Tibial nerve (tissue), 4 donors: Measurements from ENCODE around the gene STARD13. TPM values are rescaled to one million over a fixed set of nuclear protein-coding genes. Genes with fewer than 3 reads are reported as not detected.

Source experiments
- DNase-seq, 2 donors: peaks; one replicate each; pipeline ENCODE4 v3.0.0-alpha.2; 2019; ENCODE audit warnings: low spot score in 2 of 2
- H3K27ac ChIP-seq, 4 donors: fragments of 200-600 bp; sonication (generic) in 3 of 4; one replicate each; pipeline ENCODE4 v1.5.1; 2017 to 2019; ENCODE audit warnings: mild to moderate bottlenecking in 1 of 4
- H3K27me3 ChIP-seq, 2 donors: fragments of 200-600 bp; sonication (generic) in 1 of 2; one replicate each; pipeline versions ENCODE4 v1.5.1 to v1.6.0; 2017 to 2019
- H3K36me3 ChIP-seq, 3 donors: fragments of 200-600 bp; sonication (generic); one replicate each; pipeline ENCODE4 v1.5.1; 2018 to 2019
- H3K4me1 ChIP-seq, 4 donors: fragments of 200-600 bp; sonication (generic) in 3 of 4; one replicate each; pipeline ENCODE4 v1.5.1; 2017 to 2019
- H3K4me3 ChIP-seq, 4 donors: fragments of 200-600 bp; sonication (generic) in 3 of 4; one replicate each; pipeline ENCODE4 v1.5.1; 2017 to 2019; ENCODE audit warnings: mild to moderate bottlenecking in 1 of 4, moderate library complexity in 1 of 4
- H3K9me3 ChIP-seq, 4 donors: fragments of 200-600 bp; sonication (generic) in 3 of 4; one replicate each; pipeline ENCODE4 v1.5.1; 2017 to 2019
- EP300 ChIP-seq, 2 donors: sonication (generic); formaldehyde crosslinking; IDR thresholded peaks; one replicate each; pipeline ENCODE4 v1.6.1; 2017; ENCODE audit warnings: antibody characterized with exemption in 2 of 2, mild to moderate bottlenecking in 1 of 2
- POLR2A ChIP-seq, 2 donors: fragments of 450-650 bp; IDR thresholded peaks; one replicate each; pipeline ENCODE4 v1.6.1; 2017; ENCODE audit warnings: antibody characterized with exemption in 2 of 2, mild to moderate bottlenecking in 2 of 2, moderate library complexity in 2 of 2
- WGBS, 2 donors: methylation state at CpG; one replicate each; pipeline ENCODE4 v1.1.5; 2018; 5-methylcytosine and 5-hydroxymethylcytosine counted together
- total RNA-seq, 4 donors: library from RNA; depleted of rRNA; stranded (reverse); fragments of >200 nt; gene quantifications; one replicate each; pipeline ENCODE4 v1.1.0, GENCODE V29; 2016
- TF ChIP-seq, protein P1 (sequence below), 5 experiments: fragments of 200-600 bp in 3 of 5; fragments of 450-650 bp in 2 of 5; sonication (generic) in 3 of 5; IDR thresholded peaks; one replicate each; pipeline ENCODE4 v1.5.1; 2016 to 2019; ENCODE audit warnings: antibody characterized with exemption in 5 of 5, mild to moderate bottlenecking in 3 of 5, moderate library complexity in 2 of 5

The STARD13 gene
- total RNA-seq, 4 donors from 2014 or later, result 52.7 to 125 (median 80.0) TPM

DNA sequence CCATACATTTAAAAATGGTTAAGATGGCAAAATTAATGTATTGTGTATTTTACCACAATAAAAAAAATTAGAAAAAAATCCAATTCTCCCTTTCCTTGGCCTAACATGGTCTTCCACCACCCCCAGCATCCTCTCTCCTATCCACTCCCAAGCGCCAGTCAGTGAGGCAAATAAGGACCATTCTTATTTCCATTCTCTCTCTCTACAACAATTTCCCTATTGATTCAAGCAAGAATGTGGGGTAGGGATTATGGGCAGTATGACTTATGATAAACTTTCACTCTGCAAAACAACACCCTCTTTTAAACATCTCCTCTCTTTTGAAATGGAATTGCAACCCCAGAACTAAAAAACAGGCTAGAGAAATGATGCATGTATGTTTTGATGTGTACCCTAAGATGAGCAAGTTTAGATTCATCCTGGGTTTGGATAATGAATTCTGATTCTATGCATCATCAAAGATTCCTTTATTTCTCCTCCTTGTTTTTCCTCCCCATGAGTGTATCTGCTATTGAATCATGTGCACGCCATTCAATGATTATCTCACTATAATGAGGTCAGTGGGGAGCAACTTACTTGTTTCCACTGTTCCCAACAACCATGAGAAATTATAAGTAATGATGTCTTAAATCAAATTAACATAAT is 3.5 kb downstream of the STARD13 start:
- Histone ChIP-seq H3K4me3 (peak overlapping the region in 2 of 4 donors; percentile 73 to 86), H3K9me3 (no peaks in the 10 kb centered on the region), H3K27me3 (no peaks in the 10 kb centered on the region), H3K4me1 (peaks cover 0 to 72% (median 29%) of the 10 kb centered on the region in 4 donors), H3K27ac (peak overlapping the region; percentile 91 to 97 (median 96)), H3K36me3 (no peaks in the 10 kb centered on the region)
- WGBS, 2 donors, result 44 to 46% methylated on average over 2 of the region's 2 CpGs
- DNase-seq, result no peak
- TF ChIP-seq EP300 (IDR thresholded peaks at IDR 0.05), result peak in 1 of 2 donors; percentile 60
- TF ChIP-seq, protein P1, sequence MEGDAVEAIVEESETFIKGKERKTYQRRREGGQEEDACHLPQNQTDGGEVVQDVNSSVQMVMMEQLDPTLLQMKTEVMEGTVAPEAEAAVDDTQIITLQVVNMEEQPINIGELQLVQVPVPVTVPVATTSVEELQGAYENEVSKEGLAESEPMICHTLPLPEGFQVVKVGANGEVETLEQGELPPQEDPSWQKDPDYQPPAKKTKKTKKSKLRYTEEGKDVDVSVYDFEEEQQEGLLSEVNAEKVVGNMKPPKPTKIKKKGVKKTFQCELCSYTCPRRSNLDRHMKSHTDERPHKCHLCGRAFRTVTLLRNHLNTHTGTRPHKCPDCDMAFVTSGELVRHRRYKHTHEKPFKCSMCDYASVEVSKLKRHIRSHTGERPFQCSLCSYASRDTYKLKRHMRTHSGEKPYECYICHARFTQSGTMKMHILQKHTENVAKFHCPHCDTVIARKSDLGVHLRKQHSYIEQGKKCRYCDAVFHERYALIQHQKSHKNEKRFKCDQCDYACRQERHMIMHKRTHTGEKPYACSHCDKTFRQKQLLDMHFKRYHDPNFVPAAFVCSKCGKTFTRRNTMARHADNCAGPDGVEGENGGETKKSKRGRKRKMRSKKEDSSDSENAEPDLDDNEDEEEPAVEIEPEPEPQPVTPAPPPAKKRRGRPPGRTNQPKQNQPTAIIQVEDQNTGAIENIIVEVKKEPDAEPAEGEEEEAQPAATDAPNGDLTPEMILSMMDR (IDR thresholded peaks at IDR 0.05), result no peak

DNA sequence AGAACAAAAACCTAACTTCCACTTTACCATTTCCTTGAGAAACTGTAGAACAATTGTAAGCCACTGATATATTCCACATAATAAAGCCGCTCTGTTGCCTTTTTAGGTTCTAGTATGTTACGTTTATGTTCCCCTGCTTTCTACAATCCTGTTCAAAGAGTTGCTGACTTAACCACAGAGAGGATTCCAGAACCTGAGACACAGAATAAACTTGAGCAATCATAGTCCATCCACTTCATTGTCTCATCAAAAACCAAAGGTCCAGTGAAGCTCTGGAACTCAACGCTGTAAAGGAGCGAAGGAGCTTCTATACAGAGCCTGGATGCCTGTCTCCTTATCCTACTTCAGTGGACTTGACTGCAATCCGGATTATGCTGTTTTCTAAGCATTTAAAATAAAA is 4.6 kb downstream of the STARD13 start:
- peak overlapping the region in 1 of 4 donors; percentile 73 for H3K4me3 ChIP-seq
- 67 to 74% methylated on average over 5 of the region's 5 CpGs for WGBS, 2 donors
- H3K27ac ChIP-seq, result peak overlapping the region; percentile 6 to 97 (median 72)
- H3K27me3 ChIP-seq, result no peaks in the 10 kb centered on the region
- no peaks in the 10 kb centered on the region for H3K36me3 ChIP-seq
- no peak for DNase-seq
- no peaks in the 10 kb centered on the region for H3K9me3 ChIP-seq
- no peak for TF ChIP-seq EP300 (IDR thresholded peaks at IDR 0.05)
- TF ChIP-seq, protein P1 (IDR thresholded peaks at IDR 0.05), result no peak
- no peak for TF ChIP-seq POLR2A (IDR thresholded peaks at IDR 0.05)
- peaks cover 0 to 72% (median 30%) of the 10 kb centered on the region in 4 donors for H3K4me1 ChIP-seq

DNA sequence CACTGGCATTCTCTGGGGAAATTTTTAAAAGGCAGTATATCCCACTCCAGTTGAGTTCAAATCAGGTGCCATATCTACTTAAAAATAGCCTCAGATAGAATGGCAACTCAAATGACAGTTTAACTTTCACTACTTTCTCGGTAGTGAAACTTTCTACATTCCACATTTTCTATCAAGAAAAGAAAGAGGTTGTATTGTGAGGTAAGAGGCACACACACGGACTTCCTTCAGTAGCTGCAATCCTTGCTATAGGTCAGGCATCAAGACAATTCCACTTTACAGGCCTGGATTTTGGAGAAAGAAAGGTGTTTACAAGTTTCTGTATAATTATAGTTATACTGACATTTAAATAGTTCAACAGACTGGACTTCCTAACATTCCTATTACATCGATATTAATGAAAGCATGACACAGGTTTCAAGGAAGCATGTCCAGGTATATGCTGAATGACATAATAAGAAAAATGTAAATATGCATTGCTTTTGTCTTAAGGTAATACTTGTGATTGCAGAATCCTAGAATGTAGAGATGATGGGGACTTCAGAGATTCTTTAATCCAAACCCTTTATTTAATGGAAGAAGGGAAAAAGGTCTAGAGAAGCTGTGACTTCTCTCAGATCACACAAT is 5.2 kb downstream of the STARD13 start:
- Histone ChIP-seq H3K27me3 (no peaks in the 10 kb centered on the region), H3K4me1 (peaks cover 0 to 77% (median 33%) of the 10 kb centered on the region in 4 donors), H3K27ac (peak overlapping the region; percentile 6 to 97 (median 72)), H3K4me3 (peak overlapping the region in 1 of 4 donors; percentile 73), H3K36me3 (no peaks in the 10 kb centered on the region), H3K9me3 (no peaks in the 10 kb centered on the region)
- DNase-seq, result no peak
- TF ChIP-seq EP300 (IDR thresholded peaks at IDR 0.05), result no peak
- TF ChIP-seq POLR2A (IDR thresholded peaks at IDR 0.05), result no peak
- 56 to 58% methylated on average over 3 of the region's 3 CpGs for WGBS, 2 donors

DNA sequence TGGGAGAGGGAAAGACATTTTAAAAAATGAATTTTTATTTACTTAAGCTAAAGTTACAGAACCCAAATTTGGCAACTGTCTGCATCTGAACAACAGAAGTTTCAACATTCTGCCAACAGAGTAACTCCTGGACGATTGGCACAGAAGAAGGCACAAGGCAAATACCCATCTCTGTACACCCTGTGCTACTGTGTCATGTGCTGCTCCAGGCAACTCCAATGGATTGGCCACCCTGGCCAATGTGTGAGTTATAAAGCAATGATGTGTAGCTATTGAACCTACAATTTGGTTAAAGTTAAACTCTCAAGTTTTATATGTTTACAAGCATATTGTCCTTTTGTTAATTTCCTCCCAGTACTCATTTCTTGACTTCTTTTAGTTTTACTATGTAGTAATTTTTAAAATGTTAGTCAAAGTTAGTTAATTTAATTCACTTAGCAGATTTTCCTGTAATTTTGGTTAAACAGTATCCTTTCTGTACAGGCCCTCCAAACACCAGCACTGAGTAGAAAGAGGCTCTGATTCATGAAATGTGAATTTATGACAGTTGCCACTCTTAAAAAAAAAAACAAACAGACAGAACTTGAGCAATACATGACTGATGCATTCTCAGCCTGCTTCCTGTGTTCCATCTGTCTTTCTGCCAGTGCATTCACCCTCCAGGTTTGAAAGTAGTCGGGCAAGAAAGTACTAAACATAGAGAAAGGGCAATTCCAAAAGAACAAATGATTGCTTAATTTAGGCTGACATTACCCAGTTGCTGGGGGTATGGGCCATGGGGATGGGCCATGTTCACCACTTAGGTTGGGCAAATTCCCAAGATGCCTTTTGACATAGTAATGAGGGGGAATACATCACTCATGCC is 5.9 kb downstream of the STARD13 start:
- Histone ChIP-seq H3K27ac (peak overlapping the region; percentile 6 to 97 (median 72)), H3K27me3 (no peaks in the 10 kb centered on the region), H3K4me3 (no peak overlapping the region), H3K4me1 (peaks cover 0 to 84% (median 36%) of the 10 kb centered on the region in 4 donors), H3K36me3 (no peaks in the 10 kb centered on the region), H3K9me3 (no peaks in the 10 kb centered on the region)
- WGBS, 2 donors, result 25 to 28% methylated on average over 2 of the region's 2 CpGs
- peak in 1 of 2 donors; percentile 29 for TF ChIP-seq EP300 (IDR thresholded peaks at IDR 0.05)
- no peak for TF ChIP-seq POLR2A (IDR thresholded peaks at IDR 0.05)
- no peak for DNase-seq

DNA sequence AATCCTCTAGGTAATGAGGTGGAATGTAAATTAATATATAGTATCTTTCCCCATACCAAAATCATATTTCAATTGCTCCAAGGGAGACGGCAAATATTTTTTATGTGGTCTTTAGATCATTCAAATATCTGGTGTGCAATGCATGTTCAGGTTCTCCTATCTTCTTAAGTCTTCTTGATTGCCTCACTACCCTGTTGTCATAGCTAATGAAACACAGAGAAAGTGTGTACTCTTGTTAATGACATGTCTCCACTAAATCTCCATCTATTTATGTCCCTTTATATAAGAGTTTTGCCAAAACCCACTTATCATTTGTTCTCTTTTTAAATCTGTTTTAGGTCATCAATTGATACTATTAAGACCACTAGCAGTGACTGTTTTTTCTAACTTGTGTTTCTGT is 6.6 kb downstream of the STARD13 start:
- DNase-seq, result no peak
- Histone ChIP-seq H3K4me1 (peaks cover 0 to 89% (median 36%) of the 10 kb centered on the region in 4 donors), H3K36me3 (no peaks in the 10 kb centered on the region), H3K27ac (peak overlapping the region in 3 of 4 donors; percentile 32 to 97 (median 97)), H3K9me3 (no peaks in the 10 kb centered on the region), H3K27me3 (no peaks in the 10 kb centered on the region), H3K4me3 (no peak overlapping the region)
- TF ChIP-seq, protein P1 (IDR thresholded peaks at IDR 0.05), result no peak
- TF ChIP-seq POLR2A (IDR thresholded peaks at IDR 0.05) (no peak), EP300 (IDR thresholded peaks at IDR 0.05) (no peak)
- 0% methylated on average over 1 of the region's 1 CpG for WGBS, 2 donors
